GM21737 (cell line): ENCODE data around the gene HTRA3.

Source experiments
- ATAC-seq: cut with Tn5 transposase; IDR thresholded peaks from one replicate; pipeline ENCODE4 v1.9.1; 2021; ENCODE audit warnings: mild to moderate bottlenecking, moderate library complexity; ENCODE audit not compliant: unreplicated experiment

Gene HTRA3

GRCh38 chr4:8233672-8234484 lies 35.7 kb upstream of the HTRA3 start:
- no peak for ATAC-seq

DNA sequence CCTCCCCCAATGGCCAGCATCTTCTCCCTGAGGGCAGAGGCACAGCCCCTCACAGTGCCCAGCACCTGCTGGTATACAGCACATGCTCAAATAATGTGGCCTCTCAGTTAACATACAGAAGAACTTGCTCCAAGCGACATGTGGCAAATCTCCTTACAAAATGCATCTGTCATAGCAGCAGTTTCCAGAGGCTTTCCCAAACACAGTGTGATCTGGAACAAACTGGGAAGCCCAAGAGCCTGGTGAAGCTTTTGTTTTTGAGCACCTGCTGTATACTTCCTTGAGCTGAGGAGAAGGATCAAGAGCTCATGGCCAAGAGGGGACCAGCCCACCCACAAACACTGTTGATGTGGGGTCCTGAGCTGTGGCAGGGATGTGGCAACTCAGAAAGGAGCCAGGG lies 34.8 kb upstream of the HTRA3 start:
- ATAC-seq: no peak

DNA sequence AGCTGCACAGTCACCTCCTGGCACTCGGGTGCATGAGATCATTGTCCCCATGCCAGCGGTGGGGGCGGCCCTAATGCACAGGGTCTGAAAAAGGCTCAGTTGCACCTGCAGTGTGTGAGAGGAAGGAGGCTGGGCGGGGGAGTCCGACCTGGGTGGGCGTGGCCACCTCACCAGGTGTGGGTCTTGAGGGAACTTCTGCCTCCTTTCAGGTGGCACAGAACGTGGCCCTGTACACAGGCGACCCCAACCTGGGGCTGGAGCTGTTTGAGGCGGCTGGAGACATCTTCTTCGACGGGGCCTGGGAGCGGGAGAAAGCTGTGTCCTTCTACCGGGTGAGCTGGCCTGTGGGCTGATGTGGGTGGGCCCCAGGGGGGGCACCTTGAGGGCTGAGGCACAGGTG lies 34.3 kb upstream of the HTRA3 start:
- no peak for ATAC-seq

DNA sequence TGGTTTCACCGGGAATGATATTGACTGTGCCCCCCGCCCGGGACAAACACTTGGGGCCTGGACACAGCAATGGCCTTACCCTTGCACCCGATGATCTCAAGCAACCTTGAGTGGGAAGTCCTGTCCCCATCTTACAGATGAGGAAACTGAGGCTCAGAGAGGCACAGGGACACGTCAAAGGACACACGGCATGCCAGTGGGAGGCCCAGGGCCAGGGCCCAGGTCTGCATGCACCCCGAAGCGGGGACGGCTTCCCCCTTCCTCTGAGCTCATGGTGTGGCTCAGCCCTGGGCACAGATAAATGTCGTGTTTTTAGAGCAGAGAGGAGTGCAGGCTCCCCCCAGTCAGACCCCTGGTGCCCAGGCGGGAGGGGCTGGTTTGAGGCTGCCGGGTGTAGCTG lies 33.9 kb upstream of the HTRA3 start:
- no peak for ATAC-seq

GRCh38 chr4:8236106-8236919 lies 33.2 kb upstream of the HTRA3 start:
- no peak for ATAC-seq

DNA sequence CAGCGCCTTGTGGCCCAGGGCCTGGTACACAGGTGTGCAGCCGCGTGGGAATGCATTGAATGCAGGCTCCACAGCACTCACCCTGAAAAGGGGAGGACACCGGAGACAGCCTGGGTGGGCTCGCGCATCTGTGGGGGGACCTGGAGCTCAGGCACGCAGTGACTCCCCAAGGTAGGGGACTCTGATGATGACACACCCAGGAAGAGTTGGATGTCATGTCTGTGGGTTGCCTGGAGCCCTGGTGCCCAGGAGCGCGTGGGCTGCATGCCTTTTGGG lies 32.7 kb upstream of the HTRA3 start:
- ATAC-seq: no peak

- no peak for ATAC-seq
Observed at GRCh38 chr4:8237256-8237989, 32.1 kb upstream of the HTRA3 start.

GRCh38 chr4:8238036-8238511 lies 31.5 kb upstream of the HTRA3 start:
- no peak for ATAC-seq

- no peak for ATAC-seq
Observed at GRCh38 chr4:8238515-8239053, 31.0 kb upstream of the HTRA3 start.

DNA sequence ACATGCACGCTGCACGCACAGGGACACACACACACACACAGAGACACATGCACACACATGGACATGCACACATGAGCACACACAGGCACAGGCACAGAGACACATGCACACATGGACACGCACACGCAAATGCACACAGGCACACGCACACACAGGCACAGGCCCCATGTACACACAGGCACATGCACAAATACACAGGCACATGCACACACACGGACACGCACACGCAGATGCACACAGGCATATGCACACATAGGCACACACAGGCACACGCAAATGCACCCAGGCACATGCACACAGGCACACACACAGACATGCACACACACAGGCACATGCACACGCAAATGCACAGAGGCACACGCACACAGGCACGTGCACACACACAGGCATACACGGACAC lies 30.3 kb upstream of the HTRA3 start:
- no peak for ATAC-seq

DNA sequence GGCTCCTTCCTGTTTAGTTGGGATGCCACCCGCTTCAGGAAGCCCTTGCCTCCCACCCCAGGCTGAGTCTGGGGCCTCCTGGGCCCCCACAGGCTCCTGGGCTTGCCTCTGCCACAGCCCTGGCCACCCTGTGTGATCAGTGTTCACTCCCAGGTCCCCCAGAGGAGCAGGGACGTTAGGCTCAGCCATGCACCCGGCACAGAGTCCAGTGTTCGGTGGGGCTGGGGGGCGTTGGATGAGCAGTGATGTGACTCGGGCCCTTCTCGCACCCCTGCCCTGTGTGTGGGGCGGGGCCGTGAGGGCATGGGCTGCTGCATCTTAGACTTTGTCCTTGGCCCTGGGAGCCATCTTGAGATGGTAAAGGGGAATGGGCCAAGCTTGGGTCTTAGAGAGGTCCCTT lies 29.9 kb upstream of the HTRA3 start:
- ATAC-seq: no peak

- no peak for ATAC-seq
Observed at GRCh38 chr4:8240211-8241041, 29.1 kb upstream of the HTRA3 start.

- ATAC-seq: no peak
Observed at GRCh38 chr4:8241211-8241779, 28.3 kb upstream of the HTRA3 start.

DNA sequence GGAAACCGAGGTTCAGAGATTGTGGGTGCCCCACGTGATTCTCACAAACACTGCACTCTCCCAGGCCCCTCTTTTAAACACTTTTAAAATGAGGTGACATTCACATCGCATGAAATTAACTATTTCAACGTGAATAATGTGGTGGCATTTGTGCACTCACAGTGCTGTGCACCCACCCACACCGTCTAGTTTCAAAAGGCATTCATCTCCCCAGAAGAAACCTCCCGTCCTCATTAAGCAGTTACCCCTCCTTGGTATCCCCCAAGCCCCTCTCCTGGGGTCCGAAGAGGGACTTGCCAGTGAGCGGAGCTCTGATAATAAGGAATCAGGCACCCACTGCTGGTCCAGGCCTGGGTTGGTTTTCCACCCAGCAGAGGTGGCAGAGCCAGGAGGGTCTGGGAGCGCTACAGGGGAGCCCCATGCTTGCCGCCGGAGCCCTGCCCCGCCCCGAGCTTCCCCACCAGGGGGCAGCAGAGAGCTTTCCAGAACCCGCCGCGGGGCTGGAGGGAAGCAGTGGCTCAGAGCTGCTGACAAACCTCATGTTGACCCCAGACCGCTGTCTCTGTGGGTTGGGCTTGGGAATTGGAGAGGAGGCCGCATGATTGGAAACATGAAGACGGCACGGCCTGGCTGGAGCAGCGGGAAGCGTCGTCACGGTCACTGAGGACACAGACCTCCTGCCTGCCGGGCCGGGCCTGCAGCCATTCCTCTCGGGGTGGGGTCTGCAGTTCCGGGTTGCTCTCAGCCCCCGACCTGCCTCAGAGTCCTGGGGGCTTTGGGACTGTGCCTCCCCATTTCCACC lies 27.5 kb upstream of the HTRA3 start:
- ATAC-seq: no peak

DNA sequence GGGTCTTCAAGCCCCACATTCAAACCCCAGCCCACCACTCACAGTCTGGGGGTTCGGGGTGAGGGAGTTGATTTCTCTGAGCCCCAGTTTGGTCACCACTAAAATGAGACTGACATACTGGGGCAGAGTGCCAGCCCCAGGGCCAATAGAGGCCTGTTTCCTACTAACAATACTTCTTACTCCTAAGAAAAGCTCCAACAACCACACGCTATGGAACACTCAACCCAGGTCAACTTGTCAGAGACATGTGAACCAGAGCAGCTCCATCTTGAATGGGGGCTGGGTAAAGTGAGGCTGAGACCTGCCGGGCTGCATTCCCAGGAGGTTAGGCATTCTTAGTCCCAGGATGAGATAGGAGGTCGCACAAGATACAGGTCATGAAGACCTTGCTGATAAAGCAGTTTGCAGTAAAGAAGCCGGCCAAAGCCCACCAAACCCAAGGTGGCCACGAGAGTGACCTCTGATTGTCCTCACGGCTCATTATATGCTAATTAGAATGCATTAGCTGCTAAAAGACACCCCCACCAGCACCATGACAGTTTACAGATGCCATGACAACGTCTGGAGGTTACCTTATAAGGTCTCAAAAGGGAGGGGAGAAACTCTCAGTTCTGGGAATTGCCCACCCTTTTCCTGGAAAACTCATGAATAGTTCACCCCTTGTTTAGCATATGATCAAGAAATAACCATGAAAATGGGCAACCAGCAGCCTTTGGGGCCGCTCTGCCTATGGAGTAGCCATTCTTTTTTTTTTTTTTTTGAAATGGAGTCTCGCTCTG lies 26.6 kb upstream of the HTRA3 start:
- ATAC-seq: no peak

DNA sequence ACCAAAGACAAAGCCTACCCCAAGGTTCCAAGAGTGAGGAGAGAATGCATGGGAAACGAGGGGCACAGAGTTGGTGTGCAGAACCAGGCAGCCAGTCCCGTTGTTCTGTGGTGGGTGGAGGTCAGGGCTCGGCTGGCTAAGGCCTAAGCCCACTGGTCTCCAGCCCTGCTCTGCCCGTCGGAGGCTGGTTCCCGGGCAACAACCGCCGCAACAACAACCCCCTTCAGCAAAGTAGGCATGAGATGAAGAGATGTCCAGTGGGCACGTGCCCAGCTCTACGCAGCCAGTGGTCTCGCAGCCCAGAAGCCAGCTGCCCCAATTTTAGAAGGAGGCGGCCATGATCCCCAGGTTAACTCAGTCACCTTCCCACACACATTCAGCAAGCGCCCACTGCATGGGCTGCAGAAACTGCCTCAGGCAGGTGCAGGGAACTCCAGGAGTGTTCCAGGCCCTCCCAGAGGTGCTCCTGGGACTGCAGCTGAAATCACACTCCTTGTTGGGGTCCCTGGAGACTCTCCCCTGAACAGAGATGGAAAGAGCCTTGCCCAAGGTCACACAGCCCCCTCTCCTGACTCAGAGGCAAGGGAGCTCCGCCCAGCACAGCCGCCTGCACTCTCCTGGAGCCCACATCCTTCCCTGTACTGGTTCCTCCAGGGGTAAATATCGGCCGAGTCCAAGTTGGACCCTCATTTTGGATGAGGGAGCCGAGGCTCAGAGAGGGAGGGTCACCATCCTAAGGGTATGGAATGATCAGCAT lies 25.4 kb upstream of the HTRA3 start:
- no peak for ATAC-seq

GRCh38 chr4:8244931-8245460 lies 24.6 kb upstream of the HTRA3 start:
- no peak for ATAC-seq
